A673 (cell line): Measurements from ENCODE around the gene ZNF365. TPM values are rescaled to one million over a fixed set of nuclear protein-coding genes. Genes with fewer than 3 reads are reported as not detected.

ENCODE experiments used
- BruUV-seq: library from RNA; stranded (reverse); fragments of 400-500 nt; replicated peaks from 2 replicates; lab custom pipeline; 2021; lab: Mats Ljungman, UMichigan
- CTCF ChIA-PET: fragments of 300-600 bp; sonication (Branson Sonifier 250); formaldehyde crosslinking; loops from one replicate; lab custom pipeline; 2022; ENCODE audit warnings: antibody characterized with exemption; lab: Charles Lee
- POLR2A ChIA-PET: fragments of 300-600 bp; sonication (Branson Sonifier 250); formaldehyde crosslinking; loops from one replicate; lab custom pipeline; 2022; ENCODE audit warnings: antibody characterized with exemption; ENCODE audit not compliant: low non-redundant PET; lab: Charles Lee
- DNase-seq: peaks from one replicate; pipeline ENCODE4 v3.0.0-alpha.2; 2015; ENCODE audit warnings: low spot score
- H3K27ac ChIP-seq: fragments of 200-600 bp; sonication (generic); 2 replicates; pipeline ENCODE4 v1.5.1; 2016; ENCODE audit warnings: mixed run types, low read depth, mild to moderate bottlenecking, mixed read lengths, antibody characterized with exemption, low read length; ENCODE audit not compliant: poor library complexity, severe bottlenecking
- H3K27me3 ChIP-seq: fragments of 200-600 bp; sonication (generic); replicated peaks from 2 replicates; pipeline ENCODE4 v1.6.1; 2017; ENCODE audit warnings: mixed run types, low read depth, mild to moderate bottlenecking, mixed read lengths, antibody characterized with exemption, low read length; ENCODE audit not compliant: insufficient read depth, poor library complexity
- H3K36me3 ChIP-seq: fragments of 200-600 bp; sonication (generic); 2 replicates; pipeline ENCODE4 v1.6.1; 2016; ENCODE audit warnings: mixed run types, mild to moderate bottlenecking, mixed read lengths, antibody characterized with exemption, low read length; ENCODE audit not compliant: insufficient read depth, poor library complexity, severe bottlenecking
- H3K4me1 ChIP-seq: fragments of 200-600 bp; sonication (generic); 2 replicates; pipeline ENCODE4 v1.6.1; 2017; ENCODE audit warnings: mixed run types, mild to moderate bottlenecking, mixed read lengths, antibody characterized with exemption, low read length; ENCODE audit not compliant: insufficient read depth, poor library complexity, severe bottlenecking
- H3K4me3 ChIP-seq: fragments of 200-600 bp; sonication (generic); 2 replicates; pipeline ENCODE4 v1.5.1; 2016; ENCODE audit warnings: low read depth, mixed run types, mild to moderate bottlenecking, mixed read lengths, low read length; ENCODE audit not compliant: poor library complexity, severe bottlenecking
- H3K9me3 ChIP-seq: fragments of 200-600 bp; sonication (generic); 2 replicates; pipeline ENCODE4 v1.6.1; 2016; ENCODE audit warnings: mixed run types, low read depth, mild to moderate bottlenecking, mixed read lengths, antibody characterized with exemption, low read length; ENCODE audit not compliant: poor library complexity, severe bottlenecking
- CTCF ChIP-seq: fragments of 300-800, 200-600 bp; sonication (generic); conservative IDR thresholded peaks from 2 replicates; pipeline ENCODE4 v1.5.1; 2017; ENCODE audit warnings: low read depth, mild to moderate bottlenecking, antibody characterized with exemption, low read length, moderate library complexity, mixed read lengths
- EZH2 ChIP-seq: fragments of 200-600 bp; sonication (generic); IDR thresholded peaks from 2 replicates; pipeline ENCODE4 v1.6.1; 2017; ENCODE audit warnings: borderline replicate concordance, low read depth, mild to moderate bottlenecking, mixed read lengths, antibody characterized with exemption, low read length; ENCODE audit not compliant: poor library complexity, severe bottlenecking
- intact Hi-C: fragments of 100-400 bp; cut with micrococcal nuclease; formaldehyde crosslinking; loops from one replicate; pipeline ENCODE4 v1.10.0; 2022; ENCODE audit not compliant: unreplicated experiment
- total RNA-seq: library from RNA; stranded (reverse); gene quantifications from 2 replicates; pipeline ENCODE4 v1.2.3, GENCODE V29; 2021

The ZNF365 gene
- total RNA-seq, 1 experiment from 2014 or later, result 0.56 TPM

GRCh38 chr10:62424026-62424425 lies 49.9 kb downstream of the ZNF365 start:
- Histone ChIP-seq H3K9me3 (no peaks in the 10 kb centered on the region), H3K27ac (no peak overlapping the region), H3K4me3 (no peak overlapping the region), H3K36me3 (no peaks in the 10 kb centered on the region), H3K4me1 (peaks cover 11% of the 10 kb centered on the region), H3K27me3 (no peaks in the 10 kb centered on the region)
- TF ChIP-seq CTCF (peak; percentile 54), EZH2 (no peak)
- peak; percentile 39 for DNase-seq
- POLR2A ChIA-PET, result no interaction called here
- BruUV-seq, result no TSS peak
- CTCF ChIA-PET, result interaction anchor here (0.6 kb wide), 1 partner anchor 17 kb away, joined by 3 read pairs; no protein-coding TSS in a partner anchor
- intact Hi-C loops, result loop anchor here (5.0 kb wide), 1 partner anchor 157 kb away; the partner anchor contains the start of gene RTKN2

- Histone ChIP-seq H3K27ac (no peak overlapping the region), H3K4me3 (no peak overlapping the region), H3K27me3 (no peaks in the 10 kb centered on the region), H3K9me3 (no peaks in the 10 kb centered on the region), H3K36me3 (no peaks in the 10 kb centered on the region), H3K4me1 (peaks cover 11% of the 10 kb centered on the region)
- no TSS peak for BruUV-seq
- intact Hi-C loops, result no loop called here
- ChIA-PET CTCF (interaction anchor here (1.0 kb wide), 1 partner anchor 12 kb away, joined by 3 read pairs; no protein-coding TSS in a partner anchor), POLR2A (no interaction called here)
- TF ChIP-seq EZH2 (no peak), CTCF (no peak)
- no peak for DNase-seq
These were observed 51.9 kb downstream of the ZNF365 start for GRCh38 chr10:62426086-62426485.

- no peaks in the 10 kb centered on the region for H3K9me3 ChIP-seq
- H3K36me3 ChIP-seq, result no peaks in the 10 kb centered on the region
- TF ChIP-seq CTCF (no peak), EZH2 (no peak)
- no TSS peak for BruUV-seq
- H3K4me1 ChIP-seq, result peaks cover 11% of the 10 kb centered on the region
- POLR2A ChIA-PET, result no interaction called here
- CTCF ChIA-PET, result interaction anchor here (1.0 kb wide), 1 partner anchor 11 kb away, joined by 3 read pairs; no protein-coding TSS in a partner anchor
- no peaks in the 10 kb centered on the region for H3K27me3 ChIP-seq
- DNase-seq, result no peak
- no peak overlapping the region for H3K27ac ChIP-seq
- H3K4me3 ChIP-seq, result no peak overlapping the region
- intact Hi-C loops, result no loop called here
These were observed 52.4 kb downstream of the ZNF365 start for GRCh38 chr10:62426600-62426999.
